HG03095 (cell line): Measurements from ENCODE around the gene C1QTNF6.

Source experiments
- ATAC-seq: cut with Tn5 transposase; IDR thresholded peaks from one replicate; pipeline ENCODE4 v1.9.1; 2021; ENCODE audit warnings: moderate library complexity; ENCODE audit not compliant: unreplicated experiment

The C1QTNF6 gene

GRCh38 chr22:37193629-37194191 lies 5.7 kb upstream of the C1QTNF6 start:
- ATAC-seq: no peak

GRCh38 chr22:37192741-37193140 lies 4.7 kb upstream of the C1QTNF6 start:
- no peak for ATAC-seq

GRCh38 chr22:37192204-37192603 lies 4.2 kb upstream of the C1QTNF6 start:
- no peak for ATAC-seq

GRCh38 chr22:37190262-37190780 lies 2.3 kb upstream of the C1QTNF6 start:
- ATAC-seq: no peak

- no peak for ATAC-seq
These were observed 937 bp upstream of the C1QTNF6 start for GRCh38 chr22:37188901-37189466.

GRCh38 chr22:37187552-37187890 lies 526 bp downstream of the C1QTNF6 start:
- ATAC-seq: no peak

- no peak for ATAC-seq
These were observed 987 bp downstream of the C1QTNF6 start for GRCh38 chr22:37186997-37187522.

- ATAC-seq: no peak
These were observed 1.6 kb downstream of the C1QTNF6 start for GRCh38 chr22:37186228-37186996.

GRCh38 chr22:37185646-37186227 lies 2.3 kb downstream of the C1QTNF6 start:
- no peak for ATAC-seq

- no peak for ATAC-seq
These were observed 3.1 kb downstream of the C1QTNF6 start for GRCh38 chr22:37184816-37185541.

- no peak for ATAC-seq
These were observed 3.7 kb downstream of the C1QTNF6 start for GRCh38 chr22:37184380-37184755.

GRCh38 chr22:37183432-37184379 lies 4.3 kb downstream of the C1QTNF6 start:
- no peak for ATAC-seq

GRCh38 chr22:37182949-37183245 lies 5.2 kb downstream of the C1QTNF6 start:
- ATAC-seq: no peak

- no peak for ATAC-seq
These were observed 5.7 kb downstream of the C1QTNF6 start for GRCh38 chr22:37182101-37182948.

GRCh38 chr22:37181681-37182080 lies 6.4 kb downstream of the C1QTNF6 start:
- ATAC-seq: no peak

GRCh38 chr22:37180531-37181231 lies 7.4 kb downstream of the C1QTNF6 start:
- no peak for ATAC-seq

- no peak for ATAC-seq
These were observed 8.2 kb downstream of the C1QTNF6 start for GRCh38 chr22:37179622-37180420.

- no peak for ATAC-seq
These were observed 8.9 kb downstream of the C1QTNF6 start for GRCh38 chr22:37179126-37179470.
